Measurements from ENCODE around the gene TMEM108.

Gene TMEM108

GRCh38 chr3:133065193-133065961 is 27.2 kb downstream of the TMEM108 start:
- no peak for DNase-seq (ENCODE audit: low spot score)
- no peak for TF ChIP-seq CTCF (IDR thresholded peaks at IDR 0.05; ENCODE audit: extremely low read depth, insufficient read depth, missing control alignments)
- in situ Hi-C loops (cut with MboI; ENCODE audit: low pct_unique_long_range_greater_than_20kb, low sequenced_read_pairs, unreplicated experiment) = no loop called here

- in situ Hi-C loops (cut with MboI; ENCODE audit: low pct_unique_long_range_greater_than_20kb, low sequenced_read_pairs, unreplicated experiment) = no loop called here
- no peak for DNase-seq (ENCODE audit: low spot score)
- no peak for TF ChIP-seq CTCF (IDR thresholded peaks at IDR 0.05; ENCODE audit: extremely low read depth, insufficient read depth, missing control alignments)
Observed at GRCh38 chr3:133066026-133066425, 27.8 kb downstream of the TMEM108 start.

GRCh38 chr3:133069556-133070286 is 31.5 kb downstream of the TMEM108 start:
- in situ Hi-C loops (cut with MboI; ENCODE audit: low pct_unique_long_range_greater_than_20kb, low sequenced_read_pairs, unreplicated experiment) = no loop called here
- no peak for TF ChIP-seq CTCF (IDR thresholded peaks at IDR 0.05; ENCODE audit: extremely low read depth, insufficient read depth, missing control alignments)
- DNase-seq (ENCODE audit: low spot score) = no peak

- TF ChIP-seq CTCF (IDR thresholded peaks at IDR 0.05; ENCODE audit: extremely low read depth, insufficient read depth, missing control alignments) = no peak
Observed at GRCh38 chr3:133074977-133075376, 36.8 kb downstream of the TMEM108 start.

GRCh38 chr3:133077688-133078087 is 39.5 kb downstream of the TMEM108 start:
- DNase-seq (ENCODE audit: low spot score) = no peak
- no peak for TF ChIP-seq CTCF (IDR thresholded peaks at IDR 0.05; ENCODE audit: extremely low read depth, insufficient read depth, missing control alignments)
- in situ Hi-C loops (cut with MboI; ENCODE audit: low pct_unique_long_range_greater_than_20kb, low sequenced_read_pairs, unreplicated experiment) = no loop called here

More at GRCh38 chr3:133074977-133075376, 36.8 kb downstream of the TMEM108 start:
- no peak for DNase-seq (ENCODE audit: low spot score)
- in situ Hi-C loops (cut with MboI; ENCODE audit: low pct_unique_long_range_greater_than_20kb, low sequenced_read_pairs, unreplicated experiment) = no loop called here

- no peak for DNase-seq (ENCODE audit: low spot score)
- TF ChIP-seq CTCF (IDR thresholded peaks at IDR 0.05; ENCODE audit: extremely low read depth, insufficient read depth, missing control alignments) = no peak
- in situ Hi-C loops (cut with MboI; ENCODE audit: low pct_unique_long_range_greater_than_20kb, low sequenced_read_pairs, unreplicated experiment) = no loop called here
Observed at GRCh38 chr3:133079621-133080020, 41.4 kb downstream of the TMEM108 start.

Data from GM13977 (cell line).